Hematopoietic multipotent progenitor cell treated with erythropoietin and hydrocortisone succinate and interleukin-3 and kit ligand, for 15 days (in vitro differentiated cells): ENCODE results near the gene MT1A.
A peak's percentile ranks its signal among the peaks of the same experiment; 100 is the strongest.
"Not testable (repeated sequence)": the region's sequence is repeated elsewhere in the genome, so short reads cannot be mapped to it uniquely, and the experiment has no call there.

Experiments
- DNase-seq: peaks from one replicate; pipeline ENCODE4 v3.0.0-alpha.2; 2015; ENCODE audit warnings: low spot score

The MT1A gene

DNA sequence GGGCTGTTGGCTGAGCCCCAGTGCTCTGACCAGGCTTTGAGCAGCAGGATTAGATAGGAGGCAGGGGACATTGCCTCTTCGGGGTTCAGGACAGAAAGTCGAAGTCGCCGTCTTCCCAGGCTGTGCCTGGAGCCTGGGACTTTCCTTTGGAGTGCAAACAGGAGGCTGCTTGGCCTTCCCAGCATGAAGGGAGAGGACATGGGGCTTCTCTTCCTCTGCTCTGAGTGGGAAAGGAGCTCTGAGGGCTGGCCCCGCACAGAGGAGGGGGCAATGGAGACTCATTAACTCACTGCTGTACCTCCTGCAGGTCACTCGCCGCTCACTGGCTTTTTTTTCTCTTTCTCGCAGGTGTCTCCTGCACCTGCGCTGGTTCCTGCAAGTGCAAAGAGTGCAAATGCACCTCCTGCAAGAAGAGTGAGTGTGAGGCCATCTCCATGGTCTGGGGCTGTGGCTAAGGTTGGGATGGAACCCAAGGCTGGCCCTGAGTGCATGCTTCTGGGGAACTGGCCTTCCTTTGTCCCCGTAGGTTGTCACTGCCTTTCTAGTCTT, 19.9 kb downstream of the MT1A start:
- no peak for DNase-seq

- no peak for DNase-seq
Observed at GRCh38 chr16:56662357-56663354, 24.2 kb downstream of the MT1A start.

DNA sequence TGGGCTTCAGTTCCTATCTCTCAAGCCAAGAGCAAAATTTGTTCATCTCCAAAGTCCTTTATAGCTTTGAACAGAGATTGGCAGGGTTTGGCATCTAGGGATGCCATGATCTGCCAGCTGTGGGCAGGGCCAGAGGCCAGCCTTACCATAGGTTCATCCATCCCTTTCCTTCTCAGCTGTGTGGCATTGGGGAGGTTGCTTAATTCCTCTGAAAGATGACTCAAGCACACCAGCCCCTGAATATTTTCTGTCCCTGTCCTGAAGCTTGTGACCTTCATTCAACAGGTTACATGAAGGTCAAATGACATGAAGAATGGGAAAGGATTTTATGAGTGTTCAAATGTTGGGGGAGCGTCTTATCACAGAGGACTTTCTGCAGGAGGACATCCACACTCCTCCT, 26.0 kb downstream of the MT1A start:
- DNase-seq, result no peak

- DNase-seq, result not testable (repeated sequence)
Observed at GRCh38 chr16:56665286-56666261, 27.1 kb downstream of the MT1A start.

DNA sequence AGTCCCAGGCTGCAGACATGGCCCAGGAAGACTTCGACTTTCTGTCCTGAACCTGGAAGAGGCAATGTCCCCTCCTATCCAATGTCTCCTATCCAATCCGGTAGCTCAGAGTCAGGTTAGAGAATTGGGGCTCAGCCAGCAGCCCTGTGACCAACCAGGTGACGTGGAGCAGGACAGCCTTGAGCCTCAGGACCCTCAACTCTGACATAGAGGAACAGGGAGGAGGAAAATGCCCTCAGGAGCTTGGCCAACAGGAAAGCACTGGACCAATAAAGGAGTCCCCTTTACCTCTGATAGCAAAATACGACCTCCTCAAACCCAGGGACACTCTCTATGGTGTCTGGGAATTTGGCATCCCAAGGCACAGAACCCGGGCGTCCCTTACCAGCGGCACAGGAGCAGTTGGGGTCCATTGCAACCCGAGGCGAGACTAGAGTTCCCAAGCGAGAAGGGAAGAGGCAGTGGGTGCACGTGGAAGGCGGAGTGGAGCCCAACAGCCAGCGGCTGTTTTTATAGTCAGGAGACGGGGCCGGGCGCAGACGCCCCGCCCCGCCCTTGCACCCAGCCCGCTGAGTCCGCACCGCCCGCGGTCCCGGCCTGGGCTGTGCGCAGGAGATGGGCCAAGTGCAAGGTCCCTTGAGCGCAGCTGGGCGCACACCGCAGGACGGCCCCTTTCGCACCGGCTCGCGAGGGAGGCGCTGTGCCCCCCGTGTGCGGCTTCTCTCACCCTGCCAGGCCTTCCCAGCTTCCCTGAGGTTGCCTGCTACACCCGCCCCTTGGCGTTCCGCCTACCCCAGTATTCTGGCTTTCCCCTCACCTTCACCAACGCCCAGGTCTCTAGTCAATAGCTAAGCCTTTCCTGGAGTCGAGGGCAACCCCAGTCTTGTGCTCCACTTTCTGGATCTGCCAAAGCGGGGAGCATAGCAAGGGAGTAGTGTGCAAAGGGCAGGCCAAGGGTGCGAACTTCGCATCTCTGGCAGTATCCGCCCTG, 29.4 kb downstream of the MT1A start, which contains the start of gene MT1G:
MT1G (minus strand) TSS at position 485 of the 991 bp plus-strand sequence; CDS start at position 413, 72 bp downstream.
- DNase-seq, result peak; percentile 4

GRCh38 chr16:56669005-56669839, 30.8 kb downstream of the MT1A start, which contains the start of gene MT1H:
TSS of gene MT1H (plus strand) at chr16:56669814. CDS start at chr16:56669885, 71 bp downstream.
- DNase-seq, result no peak

DNA sequence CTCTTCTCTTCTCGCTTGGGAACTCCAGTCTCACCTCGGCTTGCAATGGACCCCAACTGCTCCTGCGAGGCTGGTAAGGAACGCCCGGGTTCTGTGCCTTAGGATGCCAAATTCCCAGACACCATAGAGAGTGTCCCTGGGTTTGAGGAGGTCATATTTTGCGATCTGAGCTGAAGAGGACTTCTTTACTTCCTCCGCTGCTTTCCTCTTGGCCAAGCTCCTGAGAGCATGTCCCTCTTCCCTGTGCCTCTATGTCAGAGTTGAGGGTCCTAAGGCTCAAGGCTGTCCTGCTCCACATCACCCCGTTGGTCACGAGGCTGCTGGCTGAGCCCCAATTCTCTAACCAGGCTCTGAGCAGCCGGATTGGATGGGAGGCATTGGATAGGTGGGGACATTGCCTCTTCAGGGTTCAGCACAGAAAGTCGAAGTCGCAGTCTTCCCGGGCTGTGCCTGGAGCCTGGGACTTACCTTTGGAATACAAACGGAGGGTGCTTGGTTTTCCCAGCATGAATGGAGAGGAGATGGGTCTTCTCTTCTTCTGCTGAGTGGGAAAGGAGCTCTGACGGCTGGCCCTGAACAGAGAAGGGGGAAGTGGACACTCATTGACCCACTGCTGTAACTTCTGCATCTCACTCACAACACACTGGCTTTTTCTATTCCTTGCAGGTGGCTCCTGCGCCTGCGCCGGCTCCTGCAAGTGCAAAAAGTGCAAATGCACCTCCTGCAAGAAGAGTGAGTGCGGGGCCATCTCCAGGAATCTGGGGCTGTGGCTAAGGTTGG, 31.6 kb downstream of the MT1A start:
- no peak for DNase-seq

DNA sequence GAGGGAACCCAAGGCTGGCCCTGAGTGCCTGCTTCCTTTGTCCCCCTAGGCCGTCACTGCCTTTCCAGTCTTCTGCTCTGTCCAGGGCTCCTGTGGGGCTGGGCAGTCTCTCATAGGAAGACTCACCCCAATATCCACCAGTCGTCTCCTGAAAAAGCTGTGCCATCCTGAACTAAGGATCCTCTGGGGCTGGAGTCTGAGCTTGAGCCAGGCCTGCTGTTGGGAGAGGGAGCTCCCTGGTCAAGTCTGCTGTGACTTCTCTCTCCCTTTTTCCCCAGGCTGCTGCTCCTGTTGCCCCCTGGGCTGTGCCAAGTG, 32.1 kb downstream of the MT1A start:
- DNase-seq, result no peak

DNA sequence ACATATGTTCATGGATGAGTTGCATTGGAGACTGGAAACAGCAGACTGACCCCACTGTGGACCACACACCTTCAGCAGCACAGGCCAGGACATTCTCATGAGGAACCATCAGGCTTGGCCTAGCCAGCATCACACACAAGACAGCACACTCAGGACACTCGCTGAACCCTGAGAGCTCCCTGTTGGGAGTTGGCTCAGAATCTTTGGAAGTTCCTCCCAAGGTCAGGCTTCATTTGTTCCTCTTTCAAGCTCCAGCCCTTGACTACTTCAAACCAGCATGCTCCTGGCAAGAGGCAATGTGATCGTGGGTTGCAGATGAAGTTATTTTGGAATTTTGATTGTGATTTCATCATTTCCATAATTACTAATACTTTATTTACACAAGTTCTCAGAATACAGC, 33.2 kb downstream of the MT1A start:
- not testable (repeated sequence) for DNase-seq

GRCh38 chr16:56672171-56672570, 33.7 kb downstream of the MT1A start:
- DNase-seq, result not testable (repeated sequence)

DNA sequence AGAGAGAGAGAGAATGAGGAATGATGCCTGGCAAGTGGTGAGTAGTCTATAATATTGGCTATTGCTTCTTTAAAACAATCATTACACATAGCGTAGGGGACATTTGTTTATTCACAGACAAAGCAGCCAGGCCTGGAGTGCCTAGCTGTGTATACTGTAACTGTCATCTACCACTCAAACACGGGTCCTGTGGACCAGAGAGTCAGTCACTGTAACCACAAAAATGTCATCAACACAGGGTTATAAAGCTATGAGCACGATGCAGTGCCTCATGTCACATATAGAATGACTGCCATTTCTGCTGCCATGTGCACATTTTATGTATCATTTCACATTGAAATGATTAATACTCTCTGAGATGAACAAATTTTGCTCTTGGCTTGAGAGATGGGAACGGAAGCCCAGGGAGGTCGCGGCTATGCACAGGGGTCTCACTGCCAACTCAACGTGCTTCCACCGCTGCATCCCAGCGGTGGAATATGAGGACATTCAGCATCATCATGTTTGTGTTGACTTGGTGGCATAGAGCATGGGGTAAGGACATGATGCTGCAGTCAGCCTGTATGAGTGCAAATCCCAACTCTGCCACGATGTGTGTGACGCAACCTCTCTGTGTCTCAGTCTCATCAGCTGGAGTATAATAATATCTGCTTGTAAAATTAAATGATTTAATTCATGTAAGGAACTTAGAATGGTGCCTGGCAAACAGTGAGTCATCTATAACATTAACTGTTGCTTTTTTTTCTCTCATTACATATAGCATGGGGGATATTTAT, 34.5 kb downstream of the MT1A start:
- DNase-seq, result no peak

DNA sequence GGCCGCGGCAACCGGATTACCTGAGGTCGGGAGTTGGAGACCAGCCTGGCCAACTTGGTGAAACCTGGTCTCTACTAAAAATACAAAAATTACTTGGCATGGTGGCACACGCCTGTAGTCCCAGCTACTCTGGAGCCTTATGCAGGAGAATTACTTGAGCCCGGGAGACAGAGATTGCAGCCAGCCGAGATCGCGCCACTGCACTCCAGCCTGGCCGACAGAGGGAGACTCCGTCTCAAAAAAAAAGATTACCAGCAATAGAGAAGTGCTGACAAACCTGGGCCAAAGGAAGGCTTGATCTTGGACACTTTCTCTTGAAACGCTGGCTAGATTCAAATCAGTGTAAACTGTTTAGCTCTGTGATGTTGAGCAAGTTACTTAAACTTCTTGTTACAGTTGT, 35.5 kb downstream of the MT1A start:
- no peak for DNase-seq

- not testable (repeated sequence) for DNase-seq
Observed at GRCh38 chr16:56674570-56674969, 36.1 kb downstream of the MT1A start.

DNA sequence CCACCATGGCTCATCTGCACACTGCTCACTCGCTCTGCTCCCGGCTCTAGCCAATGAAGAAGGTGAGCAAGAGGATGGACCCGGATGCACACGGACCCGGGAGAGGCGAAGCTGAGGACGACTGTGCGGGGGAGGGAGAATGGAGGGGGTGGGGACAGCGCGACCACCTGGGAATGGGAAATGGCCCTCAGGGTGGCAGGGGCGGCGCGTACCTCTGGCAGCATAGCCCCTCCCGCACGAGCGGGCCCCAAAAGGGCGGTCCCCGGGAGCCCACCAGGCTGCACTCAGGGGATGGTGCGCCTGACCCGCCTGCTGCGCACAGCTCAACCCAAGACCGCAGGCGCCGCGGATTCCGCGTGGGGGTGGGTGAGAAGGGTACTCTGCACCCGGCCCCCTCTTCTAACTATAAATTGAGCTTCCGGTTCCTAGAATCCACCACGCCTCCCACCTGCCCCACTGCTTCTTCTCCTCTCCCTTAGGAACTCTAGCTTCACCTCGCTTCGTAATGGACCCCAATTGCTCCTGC, 37.3 kb downstream of the MT1A start:
- DNase-seq, result no peak

DNA sequence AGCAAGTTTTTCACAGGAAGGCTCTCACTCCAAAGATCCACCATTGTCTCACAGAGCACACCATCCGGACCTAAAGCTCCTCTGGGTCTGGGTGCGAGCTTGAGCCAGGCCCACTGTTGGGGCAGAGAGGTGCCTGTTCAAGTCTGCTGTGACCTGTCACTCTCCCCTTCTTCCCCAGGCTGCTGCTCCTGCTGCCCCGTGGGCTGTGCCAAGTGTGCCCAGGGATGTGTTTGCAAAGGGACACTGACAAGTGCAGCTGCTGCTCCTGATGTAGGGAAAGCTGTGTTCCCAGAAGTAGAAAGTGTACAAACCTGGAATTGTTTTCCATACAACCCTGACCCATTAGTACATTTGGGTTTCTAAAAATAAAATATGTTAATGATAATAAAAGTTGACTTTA, 39.0 kb downstream of the MT1A start:
- no peak for DNase-seq

GRCh38 chr16:56679078-56679730, 40.7 kb downstream of the MT1A start:
- no peak for DNase-seq

- no peak for DNase-seq
Observed at GRCh38 chr16:56679818-56680217, 41.4 kb downstream of the MT1A start.
